HEK293 (cell line): ENCODE data around the gene ARHGAP4.

Source experiments
- CTCF ChIA-PET: fragments of 350-600 bp; formaldehyde crosslinking; extraction: SDS; loops from one replicate; lab custom pipeline; 2021; ENCODE audit warnings: antibody characterized with exemption; lab: Yijun Ruan, JAX
- POLR2A ChIA-PET: fragments of 300-600 bp; formaldehyde crosslinking; extraction: SDS; loops from one replicate; lab custom pipeline; 2020; ENCODE audit warnings: antibody characterized with exemption, inconsistent platforms; lab: Yijun Ruan, JAX
- H3K27ac ChIP-seq: fragments of 200-500 bp; sonication (Bioruptor generic); 2 replicates; pipeline ENCODE4 v1.5.1; 2014; ENCODE audit warnings: low read depth, low read length, control low read depth, inconsistent platforms; ENCODE audit errors: extremely low read depth
- H3K36me3 ChIP-seq, 2 experiments: fragments of 200-500 bp in 1 of 2; sonication (Bioruptor generic) in 1 of 2; 1 replicate in 1 of 2; 2 replicates in 1 of 2; pipeline ENCODE4 v1.5.1; 2014 to 2017; ENCODE audit warnings: inconsistent platforms in 2 of 2, low read length in 2 of 2; ENCODE audit not compliant: control insufficient read depth in 2 of 2, insufficient read depth in 1 of 2
- H3K4me1 ChIP-seq: fragments of 200-500 bp; sonication (Bioruptor generic); 2 replicates; pipeline ENCODE4 v1.5.1; 2014; ENCODE audit warnings: mild to moderate bottlenecking, low read length, inconsistent platforms; ENCODE audit not compliant: control insufficient read depth, insufficient read depth
- H3K4me3 ChIP-seq: 2 replicates; pipeline ENCODE4 v1.5.1; 2011; ENCODE audit warnings: low read depth, mild to moderate bottlenecking, control low read depth, low read length, moderate library complexity
- H3K9me3 ChIP-seq: fragments of 200-500 bp; sonication (Bioruptor generic); 2 replicates; pipeline ENCODE4 v1.5.1; 2014; ENCODE audit warnings: low read depth, low read length, inconsistent platforms; ENCODE audit not compliant: control insufficient read depth, insufficient read depth
- BCL6B ChIP-seq: fragments of 450-650 bp; formaldehyde crosslinking; IDR thresholded peaks from 2 replicates; pipeline ENCODE4 v1.5.1; 2017; ENCODE audit warnings: missing biosample characterization, missing genetic modification characterization
- KLF1 ChIP-seq: fragments of 450-650 bp; formaldehyde crosslinking; IDR thresholded peaks from 2 replicates; pipeline ENCODE4 v1.5.1; 2016; ENCODE audit warnings: missing biosample characterization, missing genetic modification characterization
- KLF10 ChIP-seq: fragments of 450-650 bp; IDR thresholded peaks from 2 replicates; pipeline ENCODE4 v1.5.1; 2018; ENCODE audit warnings: missing biosample characterization, mild to moderate bottlenecking, missing genetic modification characterization
- KLF8 ChIP-seq: fragments of 450-650 bp; formaldehyde crosslinking; IDR thresholded peaks from 2 replicates; pipeline ENCODE4 v1.5.1; 2016; ENCODE audit warnings: missing biosample characterization, missing genetic modification characterization
- OSR2 ChIP-seq: fragments of 450-650 bp; formaldehyde crosslinking; IDR thresholded peaks from 2 replicates; pipeline ENCODE4 v1.5.1; 2016; ENCODE audit warnings: missing biosample characterization, missing genetic modification characterization
- PATZ1 ChIP-seq: fragments of 450-650 bp; formaldehyde crosslinking; IDR thresholded peaks from 2 replicates; pipeline ENCODE4 v1.5.1; 2016; ENCODE audit warnings: missing biosample characterization, missing genetic modification characterization
- YY1 ChIP-seq: fragments of 450-650 bp; formaldehyde crosslinking; IDR thresholded peaks from 2 replicates; pipeline ENCODE4 v1.5.1; 2018; ENCODE audit warnings: missing biosample characterization, missing genetic modification characterization
- ZBTB11 ChIP-seq: fragments of 450-650 bp; formaldehyde crosslinking; conservative IDR thresholded peaks from 2 replicates; pipeline ENCODE4 v1.5.1; 2016; ENCODE audit warnings: low read depth, missing biosample characterization, missing genetic modification characterization
- ZBTB21 ChIP-seq: fragments of 450-650 bp; formaldehyde crosslinking; IDR thresholded peaks from 2 replicates; pipeline ENCODE4 v1.5.1; 2017; ENCODE audit warnings: missing biosample characterization, missing genetic modification characterization
- ZBTB26 ChIP-seq: fragments of 450-650 bp; formaldehyde crosslinking; optimal IDR thresholded peaks from 2 replicates; pipeline ENCODE3; 2016; ENCODE audit warnings: missing biosample characterization, mild to moderate bottlenecking, missing genetic modification characterization
- ZBTB7A ChIP-seq: fragments of 450-650 bp; formaldehyde crosslinking; IDR thresholded peaks from 2 replicates; pipeline ENCODE4 v1.5.1; 2016; ENCODE audit warnings: low read depth, missing biosample characterization, missing genetic modification characterization
- ZNF121 ChIP-seq: fragments of 450-650 bp; formaldehyde crosslinking; IDR thresholded peaks from 2 replicates; pipeline ENCODE4 v1.5.1; 2016; ENCODE audit warnings: missing biosample characterization, missing genetic modification characterization
- ZNF132 ChIP-seq: fragments of 450-650 bp; formaldehyde crosslinking; IDR thresholded peaks from 2 replicates; pipeline ENCODE4 v1.5.1; 2017; ENCODE audit warnings: missing biosample characterization, missing genetic modification characterization, borderline replicate concordance
- ZNF184 ChIP-seq: fragments of 450-650 bp; IDR thresholded peaks from 2 replicates; pipeline ENCODE4 v1.5.1; 2018; ENCODE audit warnings: missing biosample characterization, mild to moderate bottlenecking, missing genetic modification characterization
- ZNF23 ChIP-seq: fragments of 450-650 bp; formaldehyde crosslinking; IDR thresholded peaks from 2 replicates; pipeline ENCODE4 v1.5.1; 2016; ENCODE audit warnings: missing biosample characterization, missing genetic modification characterization, borderline replicate concordance
- ZNF362 ChIP-seq: fragments of 450-650 bp; formaldehyde crosslinking; IDR thresholded peaks from 2 replicates; pipeline ENCODE4 v1.5.1; 2016; ENCODE audit warnings: missing biosample characterization, missing genetic modification characterization
- ZNF37A ChIP-seq: fragments of 450-650 bp; IDR thresholded peaks from 2 replicates; pipeline ENCODE4 v1.5.1; 2018; ENCODE audit warnings: missing biosample characterization, missing genetic modification characterization
- ZNF423 ChIP-seq: fragments of 450-650 bp; formaldehyde crosslinking; IDR thresholded peaks from 2 replicates; pipeline ENCODE4 v1.5.1; 2016; ENCODE audit warnings: missing biosample characterization, missing genetic modification characterization
- ZNF560 ChIP-seq: fragments of 450-650 bp; formaldehyde crosslinking; IDR thresholded peaks from 2 replicates; pipeline ENCODE4 v1.5.1; 2017; ENCODE audit warnings: missing biosample characterization, missing genetic modification characterization, borderline replicate concordance
- ZNF561 ChIP-seq: fragments of 450-650 bp; IDR thresholded peaks from 2 replicates; pipeline ENCODE4 v1.5.1; 2018; ENCODE audit warnings: missing biosample characterization, missing genetic modification characterization, borderline replicate concordance
- ZNF580 ChIP-seq: fragments of 450-650 bp; formaldehyde crosslinking; IDR thresholded peaks from 2 replicates; pipeline ENCODE4 v1.5.1; 2016; ENCODE audit warnings: missing biosample characterization, missing genetic modification characterization
- ZNF600 ChIP-seq: fragments of 450-650 bp; formaldehyde crosslinking; IDR thresholded peaks from 2 replicates; pipeline ENCODE4 v1.5.1; 2016; ENCODE audit warnings: missing biosample characterization, missing genetic modification characterization
- ZNF610 ChIP-seq: fragments of 450-650 bp; formaldehyde crosslinking; IDR thresholded peaks from 2 replicates; pipeline ENCODE4 v1.5.1; 2016; ENCODE audit warnings: missing biosample characterization, missing genetic modification characterization, borderline replicate concordance
- ZNF654 ChIP-seq: fragments of 450-650 bp; formaldehyde crosslinking; IDR thresholded peaks from 2 replicates; pipeline ENCODE4 v1.5.1; 2016; ENCODE audit warnings: low read depth, missing biosample characterization, missing genetic modification characterization
- ZNF701 ChIP-seq: fragments of 450-650 bp; formaldehyde crosslinking; IDR thresholded peaks from 2 replicates; pipeline ENCODE4 v1.5.1; 2016; ENCODE audit warnings: missing biosample characterization, missing genetic modification characterization
- ZNF747 ChIP-seq: fragments of 450-650 bp; formaldehyde crosslinking; IDR thresholded peaks from 2 replicates; pipeline ENCODE4 v1.5.1; 2016; ENCODE audit warnings: missing biosample characterization, missing genetic modification characterization
- ZNF837 ChIP-seq: fragments of 450-650 bp; formaldehyde crosslinking; IDR thresholded peaks from 2 replicates; pipeline ENCODE4 v1.5.1; 2016; ENCODE audit warnings: missing biosample characterization, missing genetic modification characterization

Gene ARHGAP4

GRCh38 chrX:153953342-153953830 lies 27.3 kb upstream of the ARHGAP4 start (continued):
- TF ChIP-seq ZNF560 (tag by site-specific recombination) (no peak), ZNF837 (no peak), ZNF184 (tag by site-specific recombination) (no peak), ZNF132 (tag by site-specific recombination) (no peak), ZNF701 (no peak), ZNF747 (tag by site-specific recombination) (no peak), ZNF610 (tag by site-specific recombination) (peak; percentile 68; the same call in 1 of the 2 replicates), OSR2 (no peak), BCL6B (tag by site-specific recombination) (no peak), ZNF121 (tag by site-specific recombination) (no peak), YY1 (tag by site-specific recombination) (no peak), ZNF561 (tag by site-specific recombination) (peak; percentile 66; the same call in 1 of the 2 replicates), ZNF23 (tag by site-specific recombination) (no peak), ZBTB7A (no peak), ZNF580 (tag by site-specific recombination) (no peak), ZNF654 (peak; percentile 90)

GRCh38 chrX:153952373-153953026 lies 26.4 kb upstream of the ARHGAP4 start:
- no peaks in the 10 kb centered on the region; the same call in 1 of the 2 replicates for H3K4me1 ChIP-seq
- ChIA-PET CTCF (interaction anchor here (0.6 to 10.9 kb wide), 16 partner anchors 8 to 922 kb away, joined by 3 to 267 read pairs (median 4); partner anchors contain the start of genes ARHGAP4, NAA10, PLXNB3 and RENBP), POLR2A (interaction anchor here (0.6 kb wide), 1 partner anchor 11 kb away, joined by 3 read pairs; no protein-coding TSS in a partner anchor)
- no peak overlapping the region for H3K4me3 ChIP-seq
- no peaks in the 10 kb centered on the region for H3K9me3 ChIP-seq
- no peak overlapping the region; the same call in 1 of the 2 replicates for H3K27ac ChIP-seq
- peaks cover 31 to 99% of the 10 kb centered on the region in 2 experiments for H3K36me3 ChIP-seq
- TF ChIP-seq ZBTB26 (no peak), ZBTB11 (tag by site-specific recombination) (no peak), ZBTB21 (tag by site-specific recombination) (no peak), ZNF37A (tag by site-specific recombination) (no peak), ZNF600 (tag by site-specific recombination) (no peak), KLF1 (no peak), ZNF423 (tag by site-specific recombination) (no peak), KLF10 (no peak), ZNF837 (no peak), KLF8 (tag by site-specific recombination) (no peak), ZNF184 (tag by site-specific recombination) (no peak), ZNF362 (tag by site-specific recombination) (no peak), PATZ1 (tag by site-specific recombination) (no peak)
